Panc1 (cell line): Measurements from ENCODE around the gene COPS4. TPM values are rescaled to one million over a fixed set of nuclear protein-coding genes. Genes with fewer than 3 reads are reported as not detected.
A peak's percentile ranks its signal among the peaks of the same experiment; 100 is the strongest.

ENCODE experiments used
- ATAC-seq: fragments of 200-7000 bp; cut with Tn5 transposase; 2 replicates; pipeline ENCODE4 v1.9.1; 2020; ENCODE audit warnings: mild to moderate bottlenecking, moderate library complexity
- BruUV-seq: library from RNA; stranded (reverse); fragments of 400-500 nt; replicated peaks from 2 replicates; lab custom pipeline; 2021; lab: Mats Ljungman, UMichigan
- CTCF ChIA-PET: fragments of 300-600 bp; sonication (Branson Sonifier 250); formaldehyde crosslinking; loops from one replicate; lab custom pipeline; 2022; ENCODE audit warnings: antibody characterized with exemption; lab: Charles Lee
- POLR2A ChIA-PET: fragments of 300-600 bp; sonication (Branson Sonifier 250); formaldehyde crosslinking; loops from one replicate; lab custom pipeline; 2022; ENCODE audit warnings: antibody characterized with exemption; lab: Charles Lee
- DNase-seq: peaks from one replicate; pipeline ENCODE4 v3.0.0-alpha.2; 2010; ENCODE audit warnings: low read depth, low spot score
- H3K27ac ChIP-seq: 2 replicates; pipeline ENCODE4 v1.5.1; 2011; ENCODE audit warnings: mild to moderate bottlenecking, low read length, inconsistent platforms
- H3K27me3 ChIP-seq: fragments of 200-500 bp; sonication (Bioruptor generic); 2 replicates; pipeline ENCODE4 v1.6.0; 2014; ENCODE audit warnings: low read length, inconsistent platforms; ENCODE audit not compliant: control insufficient read depth, insufficient read depth
- H3K36me3 ChIP-seq: fragments of 200-500 bp; sonication (Bioruptor generic); 2 replicates; pipeline ENCODE4 v1.5.1; 2014; ENCODE audit warnings: inconsistent platforms, mild to moderate bottlenecking, low read length, moderate library complexity; ENCODE audit not compliant: control insufficient read depth, insufficient read depth
- H3K4me1 ChIP-seq: 2 replicates; pipeline ENCODE4 v1.5.1; 2011; ENCODE audit warnings: inconsistent platforms, mild to moderate bottlenecking, low read length, moderate library complexity; ENCODE audit not compliant: control insufficient read depth, insufficient read depth
- H3K4me3 ChIP-seq, 2 experiments: 2 replicates each; pipeline ENCODE4 v1.5.1; 2011 to 2012; ENCODE audit warnings: low read depth in 2 of 2, low read length in 2 of 2, mild to moderate bottlenecking in 2 of 2, inconsistent platforms in 1 of 2, moderate library complexity in 1 of 2
- H3K9me3 ChIP-seq: fragments of 200-500 bp; sonication (Bioruptor generic); 2 replicates; pipeline ENCODE4 v1.5.1; 2014; ENCODE audit warnings: low read depth, mild to moderate bottlenecking, inconsistent platforms, low read length, moderate library complexity; ENCODE audit not compliant: control insufficient read depth, insufficient read depth
- POLR2AphosphoS5 ChIP-seq: IDR thresholded peaks from 2 replicates; pipeline ENCODE4 v1.6.1; 2012; ENCODE audit warnings: mild to moderate bottlenecking, low read depth, low read length, moderate library complexity
- SIN3A ChIP-seq: IDR thresholded peaks from 2 replicates; pipeline ENCODE4 v1.6.1; 2012; ENCODE audit warnings: low read depth, mild to moderate bottlenecking, low read length, moderate library complexity, borderline replicate concordance; ENCODE audit not compliant: insufficient read depth
- TCF7L2 ChIP-seq: IDR thresholded peaks from 2 replicates; pipeline ENCODE4 v1.6.1; 2011; ENCODE audit warnings: mild to moderate bottlenecking, low read depth, low read length, inconsistent platforms
- in situ Hi-C: cut with HindIII; loops from 2 replicates; pipeline ENCODE4 v1.10.0; 2016; ENCODE audit warnings: low sequenced_read_pairs, low pct_unique_long_range_greater_than_20kb
- intact Hi-C: fragments of 100-400 bp; cut with micrococcal nuclease; formaldehyde crosslinking; loops from one replicate; pipeline ENCODE4 v1.10.0; 2022; ENCODE audit not compliant: unreplicated experiment
- total RNA-seq: library from RNA; stranded (reverse); gene quantifications from one replicate; pipeline ENCODE4 v1.2.1, GENCODE V29; 2021; ENCODE audit not compliant: unreplicated experiment
- TF ChIP-seq, protein P1 (sequence below): fragments of 450-650 bp; IDR thresholded peaks from 2 replicates; pipeline ENCODE4 v1.5.1; 2017; ENCODE audit warnings: mild to moderate bottlenecking
- TF ChIP-seq, protein P2 (sequence below), 2 experiments: IDR thresholded peaks; 2 replicates each; pipeline ENCODE4 v1.6.1; 2011 to 2012; ENCODE audit warnings: low read depth in 2 of 2, control low read depth in 1 of 2, low read length in 1 of 2, mild to moderate bottlenecking in 1 of 2, moderate library complexity in 1 of 2; ENCODE audit not compliant: insufficient read depth in 1 of 2

COPS4 gene
- total RNA-seq, 1 experiment from 2014 or later = 23.7 TPM

DNA sequence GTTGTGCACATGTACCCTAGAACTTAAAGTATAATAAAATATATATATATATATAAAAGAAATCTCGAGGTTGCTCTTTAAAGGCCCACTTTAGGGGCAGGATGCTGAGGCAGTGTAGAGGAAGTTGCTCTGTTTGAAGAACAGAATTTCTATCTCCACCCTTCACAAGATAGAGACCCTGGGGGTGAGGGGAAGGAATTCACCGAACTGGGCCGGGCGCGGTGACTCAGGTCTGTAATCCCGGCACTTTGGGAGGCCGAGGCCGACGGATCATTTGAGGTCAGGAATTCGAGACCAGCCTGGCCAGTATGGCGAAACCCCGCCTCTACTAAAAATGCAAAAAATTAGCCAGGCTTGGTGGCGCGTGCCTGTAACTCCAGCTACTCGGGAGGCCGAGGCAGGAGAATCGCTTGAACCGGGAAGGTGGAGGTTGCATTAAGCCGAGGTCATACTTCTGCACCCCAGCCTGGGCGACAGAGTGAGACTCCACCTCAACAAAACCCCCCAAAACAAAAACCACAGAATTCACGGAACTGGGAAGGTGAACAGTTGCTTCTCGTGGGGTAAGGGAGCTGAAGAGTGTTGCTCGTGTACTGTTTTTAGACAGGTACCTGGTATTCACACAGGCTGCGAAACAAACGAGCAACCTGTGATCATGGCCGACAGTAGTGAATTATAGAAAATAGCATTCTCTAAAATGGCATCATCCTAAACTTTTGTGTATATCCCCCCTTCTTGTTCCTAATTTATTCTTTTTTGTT, 73.3 kb downstream of the COPS4 start:
- peaks cover 2% of the 10 kb centered on the region for H3K36me3 ChIP-seq
- TF ChIP-seq POLR2AphosphoS5 (peak; percentile 64), SIN3A (no peak)
- H3K4me1 ChIP-seq = peaks cover 37% of the 10 kb centered on the region
- no peaks in the 10 kb centered on the region for H3K27me3 ChIP-seq
- ATAC-seq = no peak
- BruUV-seq = no TSS peak
- ChIA-PET CTCF (interaction anchor here (0.6 kb wide), 1 partner anchor 15 kb away, joined by 10 read pairs; no protein-coding TSS in a partner anchor), POLR2A (no interaction called here)
- no peaks in the 10 kb centered on the region for H3K9me3 ChIP-seq
- peak overlapping the region; percentile 44 to 67 for H3K4me3 ChIP-seq
- peak overlapping the region; percentile 99 for H3K27ac ChIP-seq
- no peak for DNase-seq
- in situ Hi-C loops = no loop called here
- intact Hi-C loops = no loop called here

DNA sequence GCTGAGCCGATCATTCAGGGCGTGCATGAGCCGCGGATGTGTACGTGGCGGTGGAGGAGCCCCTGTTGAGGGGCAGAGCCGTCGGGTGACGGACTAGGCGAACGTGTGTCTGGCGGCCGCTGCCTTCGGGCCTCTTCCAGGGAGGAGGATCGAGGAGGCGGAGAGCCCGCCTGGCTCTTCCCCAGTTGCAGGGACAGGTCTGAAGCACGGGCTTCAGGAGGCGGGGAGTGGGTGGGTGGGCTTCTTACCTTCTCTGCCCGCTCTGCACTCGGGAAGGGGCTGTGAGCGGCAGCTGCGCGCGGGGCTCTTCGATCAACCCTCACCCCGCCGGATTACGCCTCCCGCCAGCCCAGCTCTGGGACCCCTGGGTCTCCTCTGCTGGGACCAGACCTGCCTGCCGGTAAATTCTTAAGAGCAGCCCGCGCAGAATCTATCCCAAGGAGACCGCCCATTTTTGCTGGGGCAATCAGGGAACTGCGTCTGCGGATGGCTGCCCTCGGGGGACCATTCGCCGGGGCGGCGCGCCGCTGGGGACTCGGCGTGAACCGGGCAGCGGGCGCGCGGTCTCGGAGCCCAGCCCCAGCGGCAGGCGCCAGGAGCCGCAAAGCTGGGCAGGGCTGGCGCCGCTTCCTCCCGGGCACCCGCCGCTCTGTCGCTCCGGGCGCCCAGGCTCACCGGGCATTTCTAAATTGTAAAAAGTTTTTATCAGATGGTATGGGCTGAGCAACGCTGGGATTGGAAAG, 74.7 kb downstream of the COPS4 start:
- Histone ChIP-seq H3K27me3 (no peaks in the 10 kb centered on the region), H3K4me1 (peaks cover 37% of the 10 kb centered on the region), H3K9me3 (no peaks in the 10 kb centered on the region), H3K27ac (peak overlapping the region; percentile 99), H3K36me3 (peaks cover 2% of the 10 kb centered on the region), H3K4me3 (peak overlapping the region; percentile 44 to 67)
- intact Hi-C loops = no loop called here
- in situ Hi-C loops = no loop called here
- ATAC-seq (peak; percentile 50), DNase-seq (no peak)
- TF ChIP-seq SIN3A (no peak), POLR2AphosphoS5 (0 out of 2 replicates have a peak, but pooled peaks have one; percentile 25), TCF7L2 (no peak)
- TF ChIP-seq, protein P1, sequence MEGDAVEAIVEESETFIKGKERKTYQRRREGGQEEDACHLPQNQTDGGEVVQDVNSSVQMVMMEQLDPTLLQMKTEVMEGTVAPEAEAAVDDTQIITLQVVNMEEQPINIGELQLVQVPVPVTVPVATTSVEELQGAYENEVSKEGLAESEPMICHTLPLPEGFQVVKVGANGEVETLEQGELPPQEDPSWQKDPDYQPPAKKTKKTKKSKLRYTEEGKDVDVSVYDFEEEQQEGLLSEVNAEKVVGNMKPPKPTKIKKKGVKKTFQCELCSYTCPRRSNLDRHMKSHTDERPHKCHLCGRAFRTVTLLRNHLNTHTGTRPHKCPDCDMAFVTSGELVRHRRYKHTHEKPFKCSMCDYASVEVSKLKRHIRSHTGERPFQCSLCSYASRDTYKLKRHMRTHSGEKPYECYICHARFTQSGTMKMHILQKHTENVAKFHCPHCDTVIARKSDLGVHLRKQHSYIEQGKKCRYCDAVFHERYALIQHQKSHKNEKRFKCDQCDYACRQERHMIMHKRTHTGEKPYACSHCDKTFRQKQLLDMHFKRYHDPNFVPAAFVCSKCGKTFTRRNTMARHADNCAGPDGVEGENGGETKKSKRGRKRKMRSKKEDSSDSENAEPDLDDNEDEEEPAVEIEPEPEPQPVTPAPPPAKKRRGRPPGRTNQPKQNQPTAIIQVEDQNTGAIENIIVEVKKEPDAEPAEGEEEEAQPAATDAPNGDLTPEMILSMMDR = no peak
- TF ChIP-seq, protein P2, sequence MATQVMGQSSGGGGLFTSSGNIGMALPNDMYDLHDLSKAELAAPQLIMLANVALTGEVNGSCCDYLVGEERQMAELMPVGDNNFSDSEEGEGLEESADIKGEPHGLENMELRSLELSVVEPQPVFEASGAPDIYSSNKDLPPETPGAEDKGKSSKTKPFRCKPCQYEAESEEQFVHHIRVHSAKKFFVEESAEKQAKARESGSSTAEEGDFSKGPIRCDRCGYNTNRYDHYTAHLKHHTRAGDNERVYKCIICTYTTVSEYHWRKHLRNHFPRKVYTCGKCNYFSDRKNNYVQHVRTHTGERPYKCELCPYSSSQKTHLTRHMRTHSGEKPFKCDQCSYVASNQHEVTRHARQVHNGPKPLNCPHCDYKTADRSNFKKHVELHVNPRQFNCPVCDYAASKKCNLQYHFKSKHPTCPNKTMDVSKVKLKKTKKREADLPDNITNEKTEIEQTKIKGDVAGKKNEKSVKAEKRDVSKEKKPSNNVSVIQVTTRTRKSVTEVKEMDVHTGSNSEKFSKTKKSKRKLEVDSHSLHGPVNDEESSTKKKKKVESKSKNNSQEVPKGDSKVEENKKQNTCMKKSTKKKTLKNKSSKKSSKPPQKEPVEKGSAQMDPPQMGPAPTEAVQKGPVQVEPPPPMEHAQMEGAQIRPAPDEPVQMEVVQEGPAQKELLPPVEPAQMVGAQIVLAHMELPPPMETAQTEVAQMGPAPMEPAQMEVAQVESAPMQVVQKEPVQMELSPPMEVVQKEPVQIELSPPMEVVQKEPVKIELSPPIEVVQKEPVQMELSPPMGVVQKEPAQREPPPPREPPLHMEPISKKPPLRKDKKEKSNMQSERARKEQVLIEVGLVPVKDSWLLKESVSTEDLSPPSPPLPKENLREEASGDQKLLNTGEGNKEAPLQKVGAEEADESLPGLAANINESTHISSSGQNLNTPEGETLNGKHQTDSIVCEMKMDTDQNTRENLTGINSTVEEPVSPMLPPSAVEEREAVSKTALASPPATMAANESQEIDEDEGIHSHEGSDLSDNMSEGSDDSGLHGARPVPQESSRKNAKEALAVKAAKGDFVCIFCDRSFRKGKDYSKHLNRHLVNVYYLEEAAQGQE (IDR thresholded peaks at IDR 0.05; ENCODE audit: insufficient read depth in 1 of 2, low read depth in 2 of 2, low read length in 1 of 2) = no peak
- POLR2A ChIA-PET = no interaction called here
- BruUV-seq = no TSS peak
- CTCF ChIA-PET = interaction anchor here (0.6 to 1.5 kb wide), 5 partner anchors 9 to 175 kb away, joined by 3 to 6 read pairs (median 5); partner anchors contain the start of gene COQ2
